Stromal cell of bone marrow (primary cell): ENCODE measurements around the gene PPP1R10.

Experiments used
- DNase-seq: peaks from one replicate; pipeline ENCODE4 v3.0.0-alpha.2; 2012; ENCODE audit warnings: low read depth

The PPP1R10 gene

DNA sequence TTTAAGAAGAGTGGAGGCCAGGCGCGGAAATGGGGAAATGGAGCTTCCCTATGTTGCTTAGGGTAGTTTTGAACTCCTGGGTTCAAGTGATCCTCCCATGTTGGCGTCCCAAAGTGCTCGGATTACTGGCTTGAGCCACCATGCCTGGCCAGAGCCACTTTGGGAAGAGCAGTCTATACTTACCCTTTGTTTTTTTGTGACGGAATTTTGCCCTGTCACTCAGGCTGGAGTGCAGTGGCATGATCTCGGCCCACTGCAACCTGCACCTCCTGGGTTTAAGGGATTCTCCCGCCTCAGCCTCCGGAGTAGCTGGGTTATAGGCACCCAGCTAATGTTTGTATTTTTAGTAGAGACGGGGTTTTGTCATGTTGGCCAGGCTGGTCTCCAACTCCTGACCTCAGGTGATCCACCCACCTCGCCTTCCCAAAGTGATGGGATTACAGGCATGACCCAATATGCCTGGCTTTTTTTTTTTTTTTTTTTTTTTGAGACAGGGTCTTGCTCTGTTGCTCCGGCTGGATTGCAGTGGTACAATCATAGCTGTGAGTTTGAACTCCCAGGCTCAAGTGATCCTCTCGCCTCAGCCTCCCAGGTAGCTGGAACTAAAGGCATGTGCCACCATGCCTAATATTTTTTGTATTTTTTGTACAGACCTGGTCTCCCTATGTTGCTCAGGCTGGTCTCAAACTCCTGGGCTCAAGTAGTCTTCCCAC is 18.0 kb downstream of the PPP1R10 start:
- DNase-seq, result no peak

DNA sequence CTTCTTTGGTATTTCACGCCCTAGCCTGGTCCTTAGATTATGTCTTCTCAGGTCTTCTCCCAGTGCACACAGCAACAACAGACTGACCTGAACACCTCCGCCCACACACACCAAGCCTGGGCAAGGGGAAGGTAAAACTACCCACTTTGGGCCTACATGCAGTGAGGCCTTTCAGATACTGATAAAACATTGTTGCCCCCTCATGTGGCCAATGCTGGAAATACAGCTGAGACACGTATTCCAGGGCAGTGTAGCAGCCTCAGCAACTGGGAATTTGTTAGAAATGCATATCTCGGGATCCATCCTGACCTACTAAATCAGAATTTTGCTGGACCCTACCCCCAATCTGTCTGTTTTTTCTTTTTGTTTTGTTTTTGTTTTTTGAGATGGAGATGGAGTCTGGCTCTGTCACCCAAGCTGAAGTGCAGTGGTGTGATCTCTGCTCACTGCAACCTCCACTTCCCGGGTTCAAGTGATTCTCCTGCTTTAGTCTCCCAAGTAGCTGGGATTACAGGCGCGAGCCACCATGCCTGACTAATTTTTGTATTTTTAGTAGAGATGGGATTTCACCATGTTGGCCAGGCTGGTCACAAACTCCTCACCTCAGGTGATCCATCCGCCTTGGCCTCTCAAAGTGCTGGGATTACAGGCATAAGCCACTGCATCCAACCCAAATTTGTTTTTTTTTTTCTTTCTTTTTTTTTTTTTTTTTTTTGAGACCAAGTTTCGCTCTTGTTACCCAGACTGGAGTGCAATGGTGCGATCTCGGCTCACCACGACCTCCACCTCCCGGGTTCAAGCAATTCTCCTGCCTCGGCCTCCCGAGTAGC is 19.5 kb downstream of the PPP1R10 start:
- peak; percentile 60 for DNase-seq

DNA sequence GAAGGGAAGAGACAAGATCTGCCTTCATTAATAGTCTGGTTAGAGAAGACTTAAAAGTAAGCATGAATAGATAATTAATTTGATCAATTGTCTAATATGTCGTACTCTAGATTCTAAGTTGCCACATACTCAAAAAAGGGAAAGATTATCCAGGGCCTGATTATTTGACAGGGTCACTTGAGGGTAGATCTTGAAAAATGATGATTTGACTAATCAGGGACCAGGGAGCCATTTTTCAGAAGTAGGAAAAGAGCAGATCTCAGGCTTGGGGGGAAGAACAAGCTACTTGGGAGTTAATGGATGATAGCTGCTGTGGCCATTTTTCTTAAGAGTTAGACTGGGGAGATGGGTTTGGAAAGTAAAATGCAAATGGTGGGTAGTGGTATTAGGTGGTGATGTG is 24.8 kb downstream of the PPP1R10 start:
- no peak for DNase-seq

- no peak for DNase-seq
Measured at GRCh38 chr6:30591008-30591407, 26.0 kb downstream of the PPP1R10 start.

GRCh38 chr6:30590509-30590908 is 26.5 kb downstream of the PPP1R10 start:
- no peak for DNase-seq

- no peak for DNase-seq
Measured at GRCh38 chr6:30589754-30590358, 27.2 kb downstream of the PPP1R10 start.

GRCh38 chr6:30583921-30584320 is 33.1 kb downstream of the PPP1R10 start:
- DNase-seq, result no peak

- DNase-seq, result no peak
Measured at GRCh38 chr6:30578051-30578450, 39.0 kb downstream of the PPP1R10 start.

DNA sequence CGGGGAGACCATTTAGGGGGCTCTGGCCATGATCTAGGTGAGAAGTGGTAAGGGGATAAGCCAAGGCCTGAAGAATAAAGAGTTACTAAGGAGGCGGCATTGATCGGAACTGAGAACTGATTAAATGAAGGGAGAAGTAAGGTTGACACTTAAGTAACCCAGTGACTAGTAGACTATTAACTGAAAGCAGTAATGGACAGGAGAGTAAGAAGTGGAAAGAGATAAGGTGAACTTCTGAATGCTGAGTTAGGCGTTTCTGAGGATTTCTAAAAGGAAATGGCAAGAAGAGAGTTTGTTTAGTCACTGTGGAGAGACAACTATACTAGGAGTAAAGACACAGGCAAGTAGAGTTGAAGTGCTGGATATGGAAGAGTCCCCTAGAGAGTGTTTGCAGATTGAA is 43.9 kb downstream of the PPP1R10 start:
- DNase-seq, result no peak

GRCh38 chr6:30572148-30572547 is 44.9 kb downstream of the PPP1R10 start:
- no peak for DNase-seq

DNA sequence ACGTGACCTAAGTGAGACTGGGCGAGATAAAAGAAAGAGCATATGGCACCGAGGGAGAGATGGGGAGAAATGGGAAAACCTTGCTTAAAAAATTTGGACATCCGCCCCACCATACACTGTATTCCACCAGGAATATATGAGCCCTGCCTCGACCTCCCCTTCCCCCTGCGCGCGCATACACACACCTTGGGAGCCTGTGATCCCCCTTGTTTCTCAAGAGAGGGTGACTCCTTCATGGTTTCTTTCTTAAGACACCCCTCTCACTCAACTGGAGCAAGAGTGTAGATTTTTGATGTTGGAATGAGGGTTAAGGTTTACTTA is 45.3 kb downstream of the PPP1R10 start:
- DNase-seq, result no peak

DNA sequence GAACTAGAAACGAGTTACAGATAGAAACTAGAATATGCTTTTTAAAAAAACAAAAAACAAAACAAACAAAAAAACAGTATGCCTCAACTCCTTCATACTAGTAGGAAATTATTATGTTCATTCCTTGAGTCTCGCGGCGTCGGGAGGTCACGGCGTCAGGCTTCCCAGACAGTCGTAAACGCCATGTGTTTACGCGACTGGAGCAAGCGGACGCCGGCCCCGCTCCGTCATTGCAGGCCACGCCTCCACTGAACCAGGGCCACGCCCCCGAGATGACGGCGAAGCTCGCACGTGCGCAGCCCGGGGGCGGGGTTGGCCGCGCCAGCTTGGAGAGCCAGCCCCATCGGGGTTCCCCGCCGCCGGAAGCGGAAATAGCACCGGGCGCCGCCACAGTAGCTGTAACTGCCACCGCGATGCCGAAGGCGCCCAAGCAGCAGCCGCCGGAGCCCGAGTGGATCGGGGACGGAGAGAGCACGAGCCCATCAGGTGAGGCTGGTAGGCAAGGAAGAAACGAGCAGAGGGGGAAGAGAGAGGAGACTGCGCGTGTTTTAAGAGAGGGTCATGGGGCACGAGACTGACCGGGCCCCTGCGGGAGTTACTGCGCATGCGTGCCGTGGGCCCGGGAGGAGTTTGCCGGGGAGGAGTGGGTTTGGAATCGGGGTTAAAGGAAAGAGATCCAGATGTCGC is 45.8 kb downstream of the PPP1R10 start, which contains the start of gene ABCF1:
Gene ABCF1, plus strand, starts transcription at position 368 of the 687 bp plus-strand sequence. Its CDS starts 46 bp downstream, at position 414.
- DNase-seq, result peak; percentile 94

GRCh38 chr6:30570740-30571074 is 46.3 kb downstream of the PPP1R10 start:
- no peak for DNase-seq

DNA sequence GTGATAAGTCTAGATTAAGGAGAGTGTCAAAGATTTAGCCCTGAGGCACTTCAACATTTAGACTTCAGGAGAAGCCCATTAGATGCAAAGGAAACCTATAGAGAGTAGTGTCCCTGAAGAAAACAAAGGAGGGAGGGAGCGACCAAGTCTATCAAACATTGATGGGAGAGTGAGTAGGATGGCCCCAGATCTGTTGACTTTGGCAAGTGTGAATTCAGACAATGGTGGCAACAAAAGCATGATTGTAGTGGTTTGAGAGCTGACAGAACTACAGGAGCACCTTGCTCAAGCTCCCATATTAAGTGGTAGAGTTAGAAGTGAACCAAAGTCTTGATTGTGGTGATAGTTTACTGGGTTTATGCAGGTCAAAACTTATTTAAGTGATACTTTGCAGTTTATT is 46.8 kb downstream of the PPP1R10 start:
- DNase-seq, result no peak

DNA sequence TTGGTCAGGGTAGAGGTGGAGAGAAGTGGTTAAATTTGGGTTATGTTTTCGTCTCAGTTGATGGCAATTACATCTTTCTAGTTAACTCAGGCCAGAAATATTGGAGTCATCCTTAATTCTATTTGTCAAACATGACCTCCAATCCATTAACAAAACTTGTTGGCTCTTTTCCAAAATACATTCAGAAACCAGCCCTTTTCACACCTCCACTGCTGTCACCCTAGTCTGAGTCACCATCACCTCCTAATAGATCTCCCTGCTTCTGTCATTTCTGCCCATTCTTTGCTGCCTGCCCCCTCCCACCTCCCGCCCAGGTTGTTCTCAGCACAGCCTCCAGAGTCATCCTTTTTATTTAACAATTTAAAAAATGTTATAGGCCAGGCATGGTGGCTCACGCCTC is 48.8 kb downstream of the PPP1R10 start:
- DNase-seq, result no peak

GRCh38 chr6:30565772-30566171 is 51.3 kb downstream of the PPP1R10 start:
- no peak for DNase-seq

- no peak for DNase-seq
Measured at GRCh38 chr6:30564114-30564513, 52.9 kb downstream of the PPP1R10 start.

DNA sequence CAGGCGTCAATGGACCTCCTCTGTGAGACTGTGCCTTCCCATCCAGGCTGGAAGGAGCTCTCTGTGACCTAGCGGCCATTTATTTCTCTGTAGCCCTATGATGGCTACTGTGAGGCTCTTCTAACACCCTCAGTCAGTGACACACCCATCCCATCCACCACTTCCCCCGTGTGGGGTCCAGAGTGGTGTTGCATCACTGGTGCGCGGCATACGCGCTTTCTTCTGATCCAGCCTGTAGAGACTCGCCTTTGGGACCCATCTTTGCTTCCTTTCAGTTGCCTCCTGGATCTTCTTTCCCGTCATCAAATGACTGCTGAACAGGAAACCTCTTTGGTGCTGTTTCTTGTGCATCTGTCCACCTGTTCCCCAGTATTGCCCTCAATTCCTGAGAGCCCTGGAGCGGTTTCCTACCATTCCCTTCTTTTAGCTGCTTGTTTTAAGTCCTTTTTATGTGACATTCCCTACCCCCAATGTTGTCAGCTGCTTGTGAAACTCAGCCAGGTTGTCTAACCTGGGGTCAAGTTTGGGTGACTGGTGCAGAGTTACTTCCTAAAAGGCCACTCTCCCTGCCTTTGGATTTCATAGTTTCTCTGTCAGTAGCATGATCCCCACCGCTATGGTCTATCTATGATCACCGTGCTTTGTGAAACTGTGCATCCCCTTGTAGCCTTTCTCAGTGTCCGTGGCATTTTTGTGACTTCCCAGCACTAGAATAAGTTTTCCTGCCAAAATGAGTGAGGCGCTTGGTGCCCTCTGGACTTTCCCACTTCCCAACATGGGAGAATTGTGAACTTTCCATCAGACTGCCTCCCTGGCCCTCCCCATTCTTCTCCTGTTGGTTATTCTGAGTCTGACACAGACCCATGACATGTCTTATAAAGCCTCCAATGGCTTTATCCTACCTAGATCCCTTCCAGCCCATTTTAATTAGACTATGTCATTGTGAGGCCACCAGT is 54.3 kb downstream of the PPP1R10 start:
- no peak for DNase-seq

DNA sequence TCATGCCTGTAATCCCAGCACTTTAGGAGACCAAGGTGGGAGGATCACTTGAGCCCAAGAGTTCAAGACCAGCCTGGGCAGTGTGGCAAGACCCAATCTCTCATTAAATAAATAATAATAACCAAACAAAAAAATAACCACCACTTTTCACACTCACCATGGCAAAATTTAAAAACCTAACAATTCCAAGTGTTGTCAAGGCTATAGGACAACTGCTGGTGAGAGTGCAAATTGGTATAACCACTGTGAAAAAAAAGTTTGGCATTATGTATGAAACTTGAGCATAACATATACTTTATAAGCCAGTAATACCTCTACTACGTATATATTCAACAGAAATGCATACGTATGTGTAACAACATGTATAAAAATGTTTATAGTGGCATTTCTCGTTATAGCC is 56.1 kb downstream of the PPP1R10 start:
- no peak for DNase-seq

- peak; percentile 21 for DNase-seq
Measured at GRCh38 chr6:30557683-30557981, 59.4 kb downstream of the PPP1R10 start.

DNA sequence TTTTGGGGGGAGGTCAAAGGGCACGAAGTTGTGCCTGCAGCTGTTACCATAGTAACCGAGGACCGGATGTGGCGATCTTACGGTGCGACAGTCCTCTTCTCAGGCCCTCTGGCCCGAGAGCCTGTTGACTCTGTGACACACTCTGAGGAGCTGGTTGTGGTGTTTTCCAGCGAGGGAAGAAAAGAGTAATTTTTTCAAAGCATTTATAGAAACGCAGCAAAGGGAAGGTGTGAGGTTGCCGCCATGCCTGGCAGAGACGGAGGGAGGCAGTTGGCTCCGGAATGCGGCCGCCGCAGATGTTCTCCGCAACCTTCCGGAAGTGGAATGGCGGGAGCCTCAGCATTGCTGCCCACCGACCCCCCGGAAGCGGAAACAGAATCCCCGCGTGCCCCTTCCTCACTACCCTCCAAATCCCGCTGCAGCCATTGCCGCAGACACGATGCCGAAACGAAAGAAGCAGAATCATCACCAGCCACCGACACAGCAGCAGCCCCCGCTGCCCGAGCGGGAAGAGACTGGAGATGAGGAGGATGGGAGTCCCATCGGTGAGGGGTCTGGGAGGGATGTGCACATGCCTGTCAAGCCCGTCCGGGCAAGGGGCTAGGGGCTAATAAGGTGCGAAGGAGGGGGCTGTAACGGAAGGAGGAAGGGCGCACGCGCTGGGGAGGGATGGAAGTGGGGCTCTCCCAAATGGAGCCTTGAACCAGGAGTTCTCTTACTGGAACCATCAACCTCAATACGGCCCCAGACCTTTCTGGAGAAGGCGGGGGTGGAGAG is 59.9 kb downstream of the PPP1R10 start, which contains the start of gene PRR3:
Gene PRR3, plus strand, starts transcription at position 390 of the 777 bp plus-strand sequence. Its CDS starts 50 bp downstream, at position 440.
- DNase-seq, result peak; percentile 88
